ENCODE data around the gene IGF1R. TPM values are rescaled to one million over a fixed set of nuclear protein-coding genes. Genes with fewer than 3 reads are reported as not detected.

The IGF1R gene
- total and polyA plus RNA-seq, 2 of the 13 experiments (the other 11 are each of a cell fraction or from before 2014, with no cell fraction given) = 15.9 to 18.4 TPM

DNA sequence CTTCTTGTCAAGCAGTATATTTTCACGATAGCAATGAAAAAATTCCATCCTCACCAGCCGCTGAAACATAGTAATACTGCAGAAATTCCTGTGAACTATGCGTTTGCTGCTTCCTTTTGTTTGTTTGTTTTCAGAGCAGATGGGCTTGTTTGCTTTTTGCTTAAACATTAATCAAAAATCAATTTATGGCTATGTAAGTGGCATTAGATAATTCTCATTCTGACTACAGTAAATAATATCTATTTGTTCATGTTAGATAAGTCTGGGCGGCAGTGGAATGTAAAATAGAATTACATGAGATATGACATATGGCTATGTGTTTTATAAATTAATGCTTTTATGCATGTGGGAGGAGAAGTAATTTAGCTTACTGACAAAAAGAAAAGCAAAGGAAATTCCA lies 195.5 kb downstream of the IGF1R start (continued):
- TF ChIP-seq ZNF567 (CRISPR knock-in tag; IDR thresholded peaks at IDR 0.05; ENCODE audit: borderline replicate concordance) (no peak), SCMH1 (CRISPR knock-in tag; IDR thresholded peaks at IDR 0.05; ENCODE audit: borderline replicate concordance) (no peak)
- TF ChIP-seq, protein P1, sequence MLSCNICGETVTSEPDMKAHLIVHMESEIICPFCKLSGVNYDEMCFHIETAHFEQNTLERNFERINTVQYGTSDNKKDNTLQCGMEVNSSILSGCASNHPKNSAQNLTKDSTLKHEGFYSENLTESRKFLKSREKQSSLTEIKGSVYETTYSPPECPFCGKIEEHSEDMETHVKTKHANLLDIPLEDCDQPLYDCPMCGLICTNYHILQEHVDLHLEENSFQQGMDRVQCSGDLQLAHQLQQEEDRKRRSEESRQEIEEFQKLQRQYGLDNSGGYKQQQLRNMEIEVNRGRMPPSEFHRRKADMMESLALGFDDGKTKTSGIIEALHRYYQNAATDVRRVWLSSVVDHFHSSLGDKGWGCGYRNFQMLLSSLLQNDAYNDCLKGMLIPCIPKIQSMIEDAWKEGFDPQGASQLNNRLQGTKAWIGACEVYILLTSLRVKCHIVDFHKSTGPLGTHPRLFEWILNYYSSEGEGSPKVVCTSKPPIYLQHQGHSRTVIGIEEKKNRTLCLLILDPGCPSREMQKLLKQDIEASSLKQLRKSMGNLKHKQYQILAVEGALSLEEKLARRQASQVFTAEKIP (CRISPR knock-in tag; IDR thresholded peaks at IDR 0.05; ENCODE audit: borderline replicate concordance) = no peak
- TF ChIP-seq, protein P2, sequence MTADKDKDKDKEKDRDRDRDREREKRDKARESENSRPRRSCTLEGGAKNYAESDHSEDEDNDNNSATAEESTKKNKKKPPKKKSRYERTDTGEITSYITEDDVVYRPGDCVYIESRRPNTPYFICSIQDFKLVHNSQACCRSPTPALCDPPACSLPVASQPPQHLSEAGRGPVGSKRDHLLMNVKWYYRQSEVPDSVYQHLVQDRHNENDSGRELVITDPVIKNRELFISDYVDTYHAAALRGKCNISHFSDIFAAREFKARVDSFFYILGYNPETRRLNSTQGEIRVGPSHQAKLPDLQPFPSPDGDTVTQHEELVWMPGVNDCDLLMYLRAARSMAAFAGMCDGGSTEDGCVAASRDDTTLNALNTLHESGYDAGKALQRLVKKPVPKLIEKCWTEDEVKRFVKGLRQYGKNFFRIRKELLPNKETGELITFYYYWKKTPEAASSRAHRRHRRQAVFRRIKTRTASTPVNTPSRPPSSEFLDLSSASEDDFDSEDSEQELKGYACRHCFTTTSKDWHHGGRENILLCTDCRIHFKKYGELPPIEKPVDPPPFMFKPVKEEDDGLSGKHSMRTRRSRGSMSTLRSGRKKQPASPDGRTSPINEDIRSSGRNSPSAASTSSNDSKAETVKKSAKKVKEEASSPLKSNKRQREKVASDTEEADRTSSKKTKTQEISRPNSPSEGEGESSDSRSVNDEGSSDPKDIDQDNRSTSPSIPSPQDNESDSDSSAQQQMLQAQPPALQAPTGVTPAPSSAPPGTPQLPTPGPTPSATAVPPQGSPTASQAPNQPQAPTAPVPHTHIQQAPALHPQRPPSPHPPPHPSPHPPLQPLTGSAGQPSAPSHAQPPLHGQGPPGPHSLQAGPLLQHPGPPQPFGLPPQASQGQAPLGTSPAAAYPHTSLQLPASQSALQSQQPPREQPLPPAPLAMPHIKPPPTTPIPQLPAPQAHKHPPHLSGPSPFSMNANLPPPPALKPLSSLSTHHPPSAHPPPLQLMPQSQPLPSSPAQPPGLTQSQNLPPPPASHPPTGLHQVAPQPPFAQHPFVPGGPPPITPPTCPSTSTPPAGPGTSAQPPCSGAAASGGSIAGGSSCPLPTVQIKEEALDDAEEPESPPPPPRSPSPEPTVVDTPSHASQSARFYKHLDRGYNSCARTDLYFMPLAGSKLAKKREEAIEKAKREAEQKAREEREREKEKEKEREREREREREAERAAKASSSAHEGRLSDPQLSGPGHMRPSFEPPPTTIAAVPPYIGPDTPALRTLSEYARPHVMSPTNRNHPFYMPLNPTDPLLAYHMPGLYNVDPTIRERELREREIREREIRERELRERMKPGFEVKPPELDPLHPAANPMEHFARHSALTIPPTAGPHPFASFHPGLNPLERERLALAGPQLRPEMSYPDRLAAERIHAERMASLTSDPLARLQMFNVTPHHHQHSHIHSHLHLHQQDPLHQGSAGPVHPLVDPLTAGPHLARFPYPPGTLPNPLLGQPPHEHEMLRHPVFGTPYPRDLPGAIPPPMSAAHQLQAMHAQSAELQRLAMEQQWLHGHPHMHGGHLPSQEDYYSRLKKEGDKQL (CRISPR knock-in tag; IDR thresholded peaks at IDR 0.05; ENCODE audit: low read depth) = peak; percentile 99
- TF ChIP-seq, protein P3, sequence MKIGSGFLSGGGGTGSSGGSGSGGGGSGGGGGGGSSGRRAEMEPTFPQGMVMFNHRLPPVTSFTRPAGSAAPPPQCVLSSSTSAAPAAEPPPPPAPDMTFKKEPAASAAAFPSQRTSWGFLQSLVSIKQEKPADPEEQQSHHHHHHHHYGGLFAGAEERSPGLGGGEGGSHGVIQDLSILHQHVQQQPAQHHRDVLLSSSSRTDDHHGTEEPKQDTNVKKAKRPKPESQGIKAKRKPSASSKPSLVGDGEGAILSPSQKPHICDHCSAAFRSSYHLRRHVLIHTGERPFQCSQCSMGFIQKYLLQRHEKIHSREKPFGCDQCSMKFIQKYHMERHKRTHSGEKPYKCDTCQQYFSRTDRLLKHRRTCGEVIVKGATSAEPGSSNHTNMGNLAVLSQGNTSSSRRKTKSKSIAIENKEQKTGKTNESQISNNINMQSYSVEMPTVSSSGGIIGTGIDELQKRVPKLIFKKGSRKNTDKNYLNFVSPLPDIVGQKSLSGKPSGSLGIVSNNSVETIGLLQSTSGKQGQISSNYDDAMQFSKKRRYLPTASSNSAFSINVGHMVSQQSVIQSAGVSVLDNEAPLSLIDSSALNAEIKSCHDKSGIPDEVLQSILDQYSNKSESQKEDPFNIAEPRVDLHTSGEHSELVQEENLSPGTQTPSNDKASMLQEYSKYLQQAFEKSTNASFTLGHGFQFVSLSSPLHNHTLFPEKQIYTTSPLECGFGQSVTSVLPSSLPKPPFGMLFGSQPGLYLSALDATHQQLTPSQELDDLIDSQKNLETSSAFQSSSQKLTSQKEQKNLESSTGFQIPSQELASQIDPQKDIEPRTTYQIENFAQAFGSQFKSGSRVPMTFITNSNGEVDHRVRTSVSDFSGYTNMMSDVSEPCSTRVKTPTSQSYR (CRISPR knock-in tag; IDR thresholded peaks at IDR 0.05; ENCODE audit: borderline replicate concordance) = no peak
- TF ChIP-seq, protein P4, sequence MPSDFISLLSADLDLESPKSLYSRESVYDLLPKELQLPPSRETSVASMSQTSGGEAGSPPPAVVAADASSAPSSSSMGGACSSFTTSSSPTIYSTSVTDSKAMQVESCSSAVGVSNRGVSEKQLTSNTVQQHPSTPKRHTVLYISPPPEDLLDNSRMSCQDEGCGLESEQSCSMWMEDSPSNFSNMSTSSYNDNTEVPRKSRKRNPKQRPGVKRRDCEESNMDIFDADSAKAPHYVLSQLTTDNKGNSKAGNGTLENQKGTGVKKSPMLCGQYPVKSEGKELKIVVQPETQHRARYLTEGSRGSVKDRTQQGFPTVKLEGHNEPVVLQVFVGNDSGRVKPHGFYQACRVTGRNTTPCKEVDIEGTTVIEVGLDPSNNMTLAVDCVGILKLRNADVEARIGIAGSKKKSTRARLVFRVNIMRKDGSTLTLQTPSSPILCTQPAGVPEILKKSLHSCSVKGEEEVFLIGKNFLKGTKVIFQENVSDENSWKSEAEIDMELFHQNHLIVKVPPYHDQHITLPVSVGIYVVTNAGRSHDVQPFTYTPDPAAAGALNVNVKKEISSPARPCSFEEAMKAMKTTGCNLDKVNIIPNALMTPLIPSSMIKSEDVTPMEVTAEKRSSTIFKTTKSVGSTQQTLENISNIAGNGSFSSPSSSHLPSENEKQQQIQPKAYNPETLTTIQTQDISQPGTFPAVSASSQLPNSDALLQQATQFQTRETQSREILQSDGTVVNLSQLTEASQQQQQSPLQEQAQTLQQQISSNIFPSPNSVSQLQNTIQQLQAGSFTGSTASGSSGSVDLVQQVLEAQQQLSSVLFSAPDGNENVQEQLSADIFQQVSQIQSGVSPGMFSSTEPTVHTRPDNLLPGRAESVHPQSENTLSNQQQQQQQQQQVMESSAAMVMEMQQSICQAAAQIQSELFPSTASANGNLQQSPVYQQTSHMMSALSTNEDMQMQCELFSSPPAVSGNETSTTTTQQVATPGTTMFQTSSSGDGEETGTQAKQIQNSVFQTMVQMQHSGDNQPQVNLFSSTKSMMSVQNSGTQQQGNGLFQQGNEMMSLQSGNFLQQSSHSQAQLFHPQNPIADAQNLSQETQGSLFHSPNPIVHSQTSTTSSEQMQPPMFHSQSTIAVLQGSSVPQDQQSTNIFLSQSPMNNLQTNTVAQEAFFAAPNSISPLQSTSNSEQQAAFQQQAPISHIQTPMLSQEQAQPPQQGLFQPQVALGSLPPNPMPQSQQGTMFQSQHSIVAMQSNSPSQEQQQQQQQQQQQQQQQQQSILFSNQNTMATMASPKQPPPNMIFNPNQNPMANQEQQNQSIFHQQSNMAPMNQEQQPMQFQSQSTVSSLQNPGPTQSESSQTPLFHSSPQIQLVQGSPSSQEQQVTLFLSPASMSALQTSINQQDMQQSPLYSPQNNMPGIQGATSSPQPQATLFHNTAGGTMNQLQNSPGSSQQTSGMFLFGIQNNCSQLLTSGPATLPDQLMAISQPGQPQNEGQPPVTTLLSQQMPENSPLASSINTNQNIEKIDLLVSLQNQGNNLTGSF (CRISPR knock-in tag; IDR thresholded peaks at IDR 0.05) = no peak
